Right atrium auricular region (tissue), 2 donors: ENCODE data around the gene ACAP3. TPM values are rescaled to one million over a fixed set of nuclear protein-coding genes. Genes with fewer than 3 reads are reported as not detected.

ENCODE experiments used
- DNase-seq: peaks from one replicate; pipeline ENCODE4 v3.0.0-alpha.2; 2019; ENCODE audit warnings: low spot score
- H3K27ac ChIP-seq, 2 donors: fragments of 200-600 bp; sonication (generic); 1 replicate in 1 of 2; 2 replicates in 1 of 2; pipeline ENCODE4 v1.5.1; 2016 to 2019
- H3K27me3 ChIP-seq, 2 donors: fragments of 200-600 bp; sonication (generic); one replicate each; pipeline versions ENCODE4 v1.5.1 to v1.6.0; 2017 to 2019
- H3K36me3 ChIP-seq: fragments of 200-600 bp; sonication (generic); one replicate; pipeline ENCODE4 v1.5.1; 2016
- H3K4me1 ChIP-seq, 2 donors: fragments of 200-600 bp; sonication (generic); one replicate each; pipeline versions ENCODE4 v1.5.1 to v1.6.0; 2017 to 2019
- H3K4me3 ChIP-seq, 2 donors: fragments of 200-600 bp; sonication (generic); 1 replicate in 1 of 2; 2 replicates in 1 of 2; pipeline ENCODE4 v1.5.1; 2017 to 2019; ENCODE audit warnings: mild to moderate bottlenecking in 1 of 2, moderate library complexity in 1 of 2
- H3K9me3 ChIP-seq, 2 donors: fragments of 200-600 bp; sonication (generic); one replicate each; pipeline ENCODE4 v1.5.1; 2019
- CTCF ChIP-seq, 2 donors: fragments of 200-600 bp; sonication (generic); IDR thresholded peaks; one replicate each; pipeline ENCODE4 v1.5.1; 2019; ENCODE audit warnings: antibody characterized with exemption in 2 of 2
- total RNA-seq, 2 donors: library from RNA; depleted of rRNA; stranded (reverse); fragments of >200 nt; gene quantifications; one replicate each; pipeline ENCODE4 v1.1.0, GENCODE V29; 2016

Gene ACAP3
- total RNA-seq, 2 donors from 2014 or later: 19.5 to 20.4 TPM

- no peaks in the 10 kb centered on the region for H3K9me3 ChIP-seq
- no peak for DNase-seq
These were observed 17.8 kb upstream of the ACAP3 start for GRCh38 chr1:1325288-1326074.

GRCh38 chr1:1324524-1325287 lies 17.0 kb upstream of the ACAP3 start, which contains the start of the genes CPTP and INTS11:
Gene CPTP, plus strand, starts transcription at chr1:1324802. Its CDS starts 2,109 bp downstream, at chr1:1326911.
Gene INTS11, minus strand, starts transcription at chr1:1324660. Its CDS starts 52 bp downstream, at chr1:1324608.
- H3K36me3 ChIP-seq: peaks cover 32% of the 10 kb centered on the region
- no peak for TF ChIP-seq CTCF (IDR thresholded peaks at IDR 0.05)
- H3K4me3 ChIP-seq: peak within 1 kb of the TSS; percentile 91 to 96
- peak within 1 kb of the TSS; percentile 76 to 91 for H3K27ac ChIP-seq
- peak; percentile 95 for DNase-seq
- H3K27me3 ChIP-seq: no peaks in the 10 kb centered on the region
- no peaks in the 10 kb centered on the region for H3K9me3 ChIP-seq
- H3K4me1 ChIP-seq: peaks cover 0 to 57% of the 10 kb centered on the region in 2 donors

More at GRCh38 chr1:1325288-1326074, 17.8 kb upstream of the ACAP3 start:
- peak overlapping the region; percentile 76 to 91 for H3K27ac ChIP-seq
- H3K27me3 ChIP-seq: no peaks in the 10 kb centered on the region
- H3K4me1 ChIP-seq: peaks cover 0 to 64% of the 10 kb centered on the region in 2 donors
- peak overlapping the region; percentile 91 to 96 for H3K4me3 ChIP-seq
- H3K36me3 ChIP-seq: peaks cover 24% of the 10 kb centered on the region
- TF ChIP-seq CTCF (IDR thresholded peaks at IDR 0.05): no peak

- Histone ChIP-seq H3K27me3 (no peaks in the 10 kb centered on the region), H3K4me3 (peak overlapping the region; percentile 91 to 96), H3K4me1 (peaks cover 0 to 57% of the 10 kb centered on the region in 2 donors), H3K27ac (peak overlapping the region; percentile 76 to 91), H3K9me3 (no peaks in the 10 kb centered on the region), H3K36me3 (peaks cover 38% of the 10 kb centered on the region)
- DNase-seq: no peak
- TF ChIP-seq CTCF (IDR thresholded peaks at IDR 0.05): no peak
These were observed 16.4 kb upstream of the ACAP3 start for GRCh38 chr1:1324084-1324523.

GRCh38 chr1:1322952-1323351 lies 15.2 kb upstream of the ACAP3 start:
- Histone ChIP-seq H3K4me3 (no peak overlapping the region), H3K27ac (no peak overlapping the region), H3K27me3 (no peaks in the 10 kb centered on the region), H3K9me3 (no peaks in the 10 kb centered on the region), H3K4me1 (peaks cover 0 to 60% of the 10 kb centered on the region in 2 donors), H3K36me3 (peaks cover 36% of the 10 kb centered on the region)
- no peak for TF ChIP-seq CTCF (IDR thresholded peaks at IDR 0.05)
- no peak for DNase-seq

- Histone ChIP-seq H3K4me1 (peaks cover 0 to 65% of the 10 kb centered on the region in 2 donors), H3K27ac (no peak overlapping the region), H3K4me3 (no peak overlapping the region), H3K36me3 (peaks cover 30% of the 10 kb centered on the region), H3K9me3 (no peaks in the 10 kb centered on the region), H3K27me3 (no peaks in the 10 kb centered on the region)
- DNase-seq: no peak
- no peak for TF ChIP-seq CTCF (IDR thresholded peaks at IDR 0.05)
These were observed 14.7 kb upstream of the ACAP3 start for GRCh38 chr1:1322418-1322817.
